SU-DHL-6 (cell line): ENCODE measurements around the gene TMEM218.
A peak's percentile ranks its signal among the peaks of the same experiment; 100 is the strongest.

Experiments used
- H2AFZ ChIP-seq: fragments of 200-600 bp; sonication (generic); 2 replicates; pipeline ENCODE4 v1.6.1; 2014; ENCODE audit warnings: low read depth, mild to moderate bottlenecking, moderate library complexity, mixed read lengths, antibody characterized with exemption, low read length; ENCODE audit not compliant: severe bottlenecking
- H3F3A ChIP-seq: fragments of 200-600 bp; shearing (Covaris generic); 2 replicates; pipeline ENCODE4 v1.6.0; 2016; ENCODE audit warnings: antibody characterized with exemption, mild to moderate bottlenecking; ENCODE audit not compliant: insufficient read depth
- H3K27ac ChIP-seq: fragments of 200-600 bp; sonication (generic); 2 replicates; pipeline ENCODE4 v1.5.1; 2016; ENCODE audit warnings: low read depth, mild to moderate bottlenecking, low read length, moderate library complexity, mixed read lengths
- H3K27me3 ChIP-seq: fragments of 200-600 bp; sonication (generic), shearing (Covaris generic); 2 replicates; pipeline ENCODE4 v1.6.0; 2014; ENCODE audit warnings: mild to moderate bottlenecking, low read length
- H3K36me3 ChIP-seq: fragments of 200-600 bp; sonication (generic); 2 replicates; pipeline ENCODE4 v1.6.1; 2014; ENCODE audit warnings: mild to moderate bottlenecking, low read length, mixed read lengths
- H3K4me2 ChIP-seq: fragments of 300-600, 200-600 bp; shearing (Covaris generic), sonication (generic); 2 replicates; pipeline ENCODE4 v1.6.0; 2014; ENCODE audit warnings: low read length, low read depth, mild to moderate bottlenecking; ENCODE audit not compliant: poor library complexity, severe bottlenecking
- H3K4me3 ChIP-seq: fragments of 200-600 bp; sonication (generic); 2 replicates; pipeline ENCODE4 v1.5.1; 2014; ENCODE audit warnings: antibody characterized with exemption, low read length, mild to moderate bottlenecking, mixed read lengths; ENCODE audit not compliant: insufficient read depth, poor library complexity, severe bottlenecking
- H3K79me2 ChIP-seq: fragments of 200-600 bp; sonication (generic); 2 replicates; pipeline ENCODE4 v1.6.1; 2014; ENCODE audit warnings: mild to moderate bottlenecking, low read length, moderate library complexity; ENCODE audit not compliant: insufficient read depth
- H3K9ac ChIP-seq: fragments of 200-600 bp; sonication (generic); 2 replicates; pipeline ENCODE4 v1.7.0; 2014; ENCODE audit warnings: mild to moderate bottlenecking, low read length
- H3K9me2 ChIP-seq: fragments of 200-600 bp; sonication (generic); replicated peaks from 2 replicates; pipeline ENCODE4 v1.6.1; 2014; ENCODE audit warnings: low read length; ENCODE audit not compliant: insufficient read depth
- H3K9me3 ChIP-seq: fragments of 200-600 bp; sonication (generic); 2 replicates; pipeline ENCODE4 v1.6.1; 2014; ENCODE audit warnings: low read length, mixed read lengths; ENCODE audit not compliant: insufficient read depth
- H4K20me1 ChIP-seq: fragments of 200-600 bp; sonication (generic); 2 replicates; pipeline ENCODE4 v1.6.1; 2014; ENCODE audit warnings: low read depth, mild to moderate bottlenecking, antibody characterized with exemption, low read length, moderate library complexity, mixed read lengths
- EZH2phosphoT487 ChIP-seq: fragments of 200-600 bp; sonication (generic), shearing (Covaris generic); conservative IDR thresholded peaks from 2 replicates; pipeline ENCODE4 v1.6.1; 2018; ENCODE audit warnings: mild to moderate bottlenecking, antibody characterized with exemption, low read length, moderate library complexity, mixed read lengths
- TF ChIP-seq, protein P1 (sequence below): fragments of 200-600 bp; sonication (generic); IDR thresholded peaks from one replicate; pipeline ENCODE4 v1.5.1; 2017; ENCODE audit warnings: antibody characterized with exemption, mild to moderate bottlenecking, low read length, moderate library complexity; ENCODE audit not compliant: insufficient read depth, poor library complexity, severe bottlenecking

The TMEM218 gene

DNA sequence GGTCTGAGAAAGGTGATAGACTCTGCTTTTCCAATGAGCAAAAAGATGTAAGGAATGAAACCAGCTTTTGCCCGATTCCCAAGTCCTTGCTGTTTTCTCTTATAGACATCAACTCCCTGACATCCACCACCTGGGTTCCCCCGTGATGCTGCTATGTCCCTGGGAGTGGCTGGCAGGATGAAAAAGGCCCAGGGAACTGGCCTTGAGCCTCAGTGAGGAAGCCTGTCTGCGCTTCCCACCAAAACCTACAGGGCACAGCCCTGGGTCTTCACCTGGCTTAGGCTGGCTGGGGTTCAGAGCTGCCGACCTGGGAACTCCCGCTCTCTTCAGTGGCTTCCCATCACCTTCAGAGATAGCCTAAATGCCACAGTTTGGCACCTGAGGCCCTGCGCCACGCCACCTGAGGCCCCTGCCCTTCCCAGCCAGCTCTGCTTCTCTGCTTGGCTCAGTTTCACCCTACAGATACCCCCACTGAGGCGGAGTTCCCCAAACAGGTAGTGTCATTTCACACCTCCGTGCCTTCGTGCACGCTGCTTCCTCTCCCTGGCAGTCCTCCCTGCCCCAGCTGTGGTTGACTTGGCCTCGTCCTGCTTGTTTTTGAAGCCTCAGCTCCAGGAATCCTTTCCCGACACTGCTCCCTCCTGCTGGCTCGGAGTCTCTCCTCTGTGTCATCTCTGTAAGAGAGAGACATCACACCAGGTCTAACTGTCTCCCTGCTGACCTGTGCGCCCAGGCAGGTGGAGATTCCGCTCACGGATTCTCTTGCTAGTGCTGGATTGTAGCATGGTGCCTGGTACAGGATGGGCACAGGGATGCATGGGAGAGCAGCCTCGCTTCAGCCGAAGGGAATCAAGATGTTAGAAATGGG lies 37.6 kb downstream of the TMEM218 start:
- Histone ChIP-seq H3K36me3 (no peaks in the 10 kb centered on the region), H3K4me3 (no peak overlapping the region), H3F3A (no peaks in the 10 kb centered on the region), H3K4me2 (no peak overlapping the region), H2AFZ (no peak overlapping the region), H3K27me3 (no peaks in the 10 kb centered on the region), H3K9ac (no peak overlapping the region), H3K9me2 (no peaks in the 10 kb centered on the region), H3K79me2 (no peaks in the 10 kb centered on the region), H4K20me1 (no peaks in the 10 kb centered on the region), H3K27ac (no peak overlapping the region), H3K9me3 (no peaks in the 10 kb centered on the region)
- TF ChIP-seq, protein P1, sequence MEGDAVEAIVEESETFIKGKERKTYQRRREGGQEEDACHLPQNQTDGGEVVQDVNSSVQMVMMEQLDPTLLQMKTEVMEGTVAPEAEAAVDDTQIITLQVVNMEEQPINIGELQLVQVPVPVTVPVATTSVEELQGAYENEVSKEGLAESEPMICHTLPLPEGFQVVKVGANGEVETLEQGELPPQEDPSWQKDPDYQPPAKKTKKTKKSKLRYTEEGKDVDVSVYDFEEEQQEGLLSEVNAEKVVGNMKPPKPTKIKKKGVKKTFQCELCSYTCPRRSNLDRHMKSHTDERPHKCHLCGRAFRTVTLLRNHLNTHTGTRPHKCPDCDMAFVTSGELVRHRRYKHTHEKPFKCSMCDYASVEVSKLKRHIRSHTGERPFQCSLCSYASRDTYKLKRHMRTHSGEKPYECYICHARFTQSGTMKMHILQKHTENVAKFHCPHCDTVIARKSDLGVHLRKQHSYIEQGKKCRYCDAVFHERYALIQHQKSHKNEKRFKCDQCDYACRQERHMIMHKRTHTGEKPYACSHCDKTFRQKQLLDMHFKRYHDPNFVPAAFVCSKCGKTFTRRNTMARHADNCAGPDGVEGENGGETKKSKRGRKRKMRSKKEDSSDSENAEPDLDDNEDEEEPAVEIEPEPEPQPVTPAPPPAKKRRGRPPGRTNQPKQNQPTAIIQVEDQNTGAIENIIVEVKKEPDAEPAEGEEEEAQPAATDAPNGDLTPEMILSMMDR = no peak
- no peak for TF ChIP-seq EZH2phosphoT487

DNA sequence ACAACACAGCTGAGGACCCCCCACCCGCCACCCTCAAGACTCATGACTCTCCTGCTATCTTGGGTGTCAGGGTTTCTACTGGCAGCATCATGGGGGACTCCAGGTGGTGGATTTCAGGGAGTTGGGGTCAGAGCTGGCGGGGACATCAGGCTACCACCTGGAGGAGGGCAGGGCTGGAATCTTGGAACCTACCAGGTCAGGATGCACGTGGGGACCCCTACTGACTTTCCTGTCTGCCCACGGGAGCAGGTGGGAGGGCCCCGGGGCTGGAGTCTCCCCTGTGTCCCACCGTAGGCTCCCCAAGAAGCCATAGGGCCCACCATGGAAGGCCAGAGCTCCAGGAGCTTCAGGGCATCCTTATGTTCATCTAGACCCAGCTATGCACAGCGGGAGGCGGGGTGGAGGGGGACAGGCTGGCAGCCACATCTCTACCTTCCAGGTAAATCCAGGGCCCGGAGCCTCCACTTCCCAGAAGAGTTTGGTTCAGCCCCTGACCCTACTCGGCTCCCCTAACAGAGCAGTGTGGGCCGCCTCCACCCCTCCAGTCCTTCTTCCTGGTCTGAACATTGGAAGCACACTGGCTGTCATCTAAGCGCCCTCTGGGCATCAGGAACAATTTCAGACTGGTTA lies 38.4 kb downstream of the TMEM218 start:
- H3K36me3 ChIP-seq = no peaks in the 10 kb centered on the region
- no peaks in the 10 kb centered on the region for H3K9me2 ChIP-seq
- no peak overlapping the region for H3K27ac ChIP-seq
- no peaks in the 10 kb centered on the region for H3K9me3 ChIP-seq
- no peaks in the 10 kb centered on the region for H3K79me2 ChIP-seq
- H3K27me3 ChIP-seq = no peaks in the 10 kb centered on the region
- TF ChIP-seq, protein P1 = no peak
- no peak for TF ChIP-seq EZH2phosphoT487
- H3K4me3 ChIP-seq = no peak overlapping the region
- H3K4me2 ChIP-seq = peak overlapping the region; percentile 32
- no peaks in the 10 kb centered on the region for H4K20me1 ChIP-seq
- no peaks in the 10 kb centered on the region for H3F3A ChIP-seq
- no peak overlapping the region for H2AFZ ChIP-seq
- no peak overlapping the region for H3K9ac ChIP-seq

DNA sequence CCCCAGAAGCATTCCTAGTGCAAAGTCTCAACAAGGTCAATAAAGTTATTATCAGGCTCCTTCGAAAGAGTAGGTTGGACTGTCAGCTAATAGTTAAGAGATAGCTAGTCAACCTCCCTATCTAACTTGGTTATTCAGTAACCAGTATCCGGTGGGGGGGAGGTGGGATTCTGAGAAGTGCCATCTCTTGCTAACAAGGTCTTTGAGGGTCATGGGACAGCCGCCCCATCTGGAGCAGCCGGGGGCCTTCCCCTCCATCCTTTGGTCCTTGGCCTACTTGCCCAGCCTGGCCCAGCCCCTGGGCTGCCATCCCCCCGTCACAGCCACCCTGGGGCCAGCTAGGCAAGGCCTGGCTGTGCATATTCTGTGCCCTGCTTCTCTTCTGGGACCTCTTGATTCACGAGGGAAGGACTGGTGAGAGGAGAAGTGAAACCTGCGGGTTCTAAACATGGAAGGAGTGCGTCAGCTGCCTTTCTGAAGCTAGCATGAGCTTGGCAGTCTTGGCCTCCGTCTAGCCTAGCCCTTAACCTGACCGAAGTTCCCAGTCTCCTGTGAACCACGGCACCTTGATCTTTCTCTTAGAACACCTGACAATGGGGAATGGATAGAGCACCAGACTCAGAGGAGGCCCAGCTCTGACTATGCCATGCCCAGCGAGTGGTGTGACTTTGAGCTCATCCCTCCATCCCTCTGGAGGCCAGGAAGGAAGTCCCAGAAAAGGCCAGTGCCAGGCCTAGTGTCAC lies 39.0 kb downstream of the TMEM218 start:
- H3K9me3 ChIP-seq = no peaks in the 10 kb centered on the region
- no peaks in the 10 kb centered on the region for H3K36me3 ChIP-seq
- no peak for TF ChIP-seq EZH2phosphoT487
- TF ChIP-seq, protein P1 = no peak
- peak overlapping the region; percentile 36 for H3K4me2 ChIP-seq
- H3K9me2 ChIP-seq = no peaks in the 10 kb centered on the region
- no peak overlapping the region for H3K4me3 ChIP-seq
- no peaks in the 10 kb centered on the region for H3F3A ChIP-seq
- no peaks in the 10 kb centered on the region for H3K27me3 ChIP-seq
- no peaks in the 10 kb centered on the region for H3K79me2 ChIP-seq
- H4K20me1 ChIP-seq = no peaks in the 10 kb centered on the region
- no peak overlapping the region for H2AFZ ChIP-seq
- H3K27ac ChIP-seq = no peak overlapping the region; the same call in 1 of the 2 replicates
- no peak overlapping the region for H3K9ac ChIP-seq
